ENCODE measurements around the gene PCDHGB5.
A peak's percentile ranks its signal among the peaks of the same experiment; 100 is the strongest.
"Not testable (repeated sequence)": the region's sequence is repeated elsewhere in the genome, so short reads cannot be mapped to it uniquely, and the experiment has no call there.

PCDHGB5 gene

DNA sequence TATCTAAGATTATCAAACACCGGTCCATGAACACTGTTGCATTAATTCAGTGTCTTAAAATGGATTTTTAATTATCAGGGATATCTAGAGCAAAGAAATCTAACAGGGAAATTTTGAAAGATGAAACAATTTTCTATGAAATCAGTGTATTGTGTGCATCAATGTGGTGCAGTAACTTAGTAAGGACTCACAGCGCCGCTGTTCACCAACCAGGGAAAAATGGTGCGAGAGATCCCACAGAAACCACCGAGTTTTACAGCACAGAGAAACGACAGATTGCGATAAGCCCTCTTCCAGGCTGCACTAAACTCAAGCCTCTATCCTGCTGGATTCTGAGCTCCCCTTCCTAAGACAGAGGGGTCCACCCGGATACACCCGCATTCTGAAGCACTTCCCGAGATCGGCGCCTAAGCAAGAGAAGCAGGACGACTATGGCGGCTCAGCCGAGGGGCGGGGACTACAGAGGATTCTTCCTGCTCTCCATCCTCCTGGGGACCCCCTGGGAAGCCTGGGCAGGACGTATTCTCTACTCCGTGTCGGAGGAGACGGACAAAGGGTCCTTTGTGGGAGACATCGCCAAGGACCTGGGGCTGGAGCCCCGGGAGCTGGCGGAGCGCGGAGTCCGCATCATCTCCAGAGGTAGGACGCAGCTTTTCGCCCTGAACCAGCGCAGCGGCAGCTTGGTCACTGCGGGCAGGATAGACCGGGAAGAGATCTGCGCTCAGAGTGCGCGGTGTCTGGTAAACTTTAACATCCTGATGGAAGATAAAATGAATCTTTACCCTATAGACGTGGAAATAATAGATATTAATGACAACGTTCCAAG, 15.1 kb upstream of the PCDHGB5 start, which contains the start of gene PCDHGA7:
TSS of gene PCDHGA7 (plus strand) at position 274 of the 826 bp plus-strand sequence. CDS start at position 432, 158 bp downstream.
- DNase-seq, result no peak

DNA sequence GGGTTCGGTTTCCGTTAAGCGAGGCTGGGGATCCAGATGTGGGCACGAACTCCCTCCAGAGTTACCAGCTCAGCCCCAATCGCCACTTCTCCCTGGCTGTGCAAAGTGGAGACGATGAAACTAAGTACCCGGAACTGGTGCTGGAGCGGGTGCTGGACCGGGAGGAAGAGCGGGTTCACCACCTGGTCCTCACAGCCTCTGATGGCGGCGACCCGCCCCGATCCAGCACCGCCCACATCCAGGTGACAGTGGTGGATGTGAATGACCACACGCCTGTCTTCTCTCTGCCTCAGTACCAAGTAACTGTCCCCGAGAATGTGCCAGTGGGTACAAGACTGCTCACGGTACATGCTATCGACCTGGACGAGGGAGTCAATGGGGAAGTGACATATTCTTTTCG, 14.4 kb upstream of the PCDHGB5 start:
- DNase-seq, result no peak

DNA sequence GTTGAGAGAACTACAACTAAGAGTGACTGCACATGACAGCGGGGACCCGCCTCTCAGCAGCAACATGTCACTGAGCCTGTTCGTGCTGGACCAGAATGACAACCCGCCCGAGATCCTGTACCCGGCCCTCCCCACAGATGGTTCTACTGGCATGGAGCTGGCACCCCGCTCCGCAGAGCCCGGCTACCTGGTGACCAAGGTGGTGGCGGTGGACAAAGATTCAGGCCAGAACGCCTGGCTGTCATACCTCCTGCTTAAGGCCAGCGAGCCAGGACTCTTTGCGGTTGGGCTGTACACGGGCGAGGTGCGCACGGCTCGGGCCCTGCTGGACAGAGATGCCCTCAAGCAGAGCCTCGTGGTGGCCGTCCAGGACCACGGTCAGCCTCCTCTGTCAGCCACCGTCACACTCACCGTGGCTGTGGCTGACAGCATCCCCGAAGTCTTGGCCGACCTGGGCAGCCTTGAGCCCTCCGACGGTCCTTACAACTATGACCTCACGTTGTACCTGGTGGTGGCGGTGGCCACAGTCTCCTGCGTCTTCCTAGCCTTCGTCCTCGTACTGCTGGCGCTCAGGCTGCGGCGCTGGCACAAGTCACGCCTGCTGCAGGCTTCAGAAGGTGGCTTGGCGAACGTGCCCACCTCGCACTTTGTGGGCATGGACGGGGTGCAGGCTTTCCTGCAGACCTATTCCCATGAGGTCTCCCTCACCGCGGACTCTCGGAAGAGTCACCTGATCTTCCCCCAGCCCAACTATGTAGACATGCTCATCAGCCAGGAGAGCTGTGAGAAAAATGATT, 13.1 kb upstream of the PCDHGB5 start:
- DNase-seq, result no peak

DNA sequence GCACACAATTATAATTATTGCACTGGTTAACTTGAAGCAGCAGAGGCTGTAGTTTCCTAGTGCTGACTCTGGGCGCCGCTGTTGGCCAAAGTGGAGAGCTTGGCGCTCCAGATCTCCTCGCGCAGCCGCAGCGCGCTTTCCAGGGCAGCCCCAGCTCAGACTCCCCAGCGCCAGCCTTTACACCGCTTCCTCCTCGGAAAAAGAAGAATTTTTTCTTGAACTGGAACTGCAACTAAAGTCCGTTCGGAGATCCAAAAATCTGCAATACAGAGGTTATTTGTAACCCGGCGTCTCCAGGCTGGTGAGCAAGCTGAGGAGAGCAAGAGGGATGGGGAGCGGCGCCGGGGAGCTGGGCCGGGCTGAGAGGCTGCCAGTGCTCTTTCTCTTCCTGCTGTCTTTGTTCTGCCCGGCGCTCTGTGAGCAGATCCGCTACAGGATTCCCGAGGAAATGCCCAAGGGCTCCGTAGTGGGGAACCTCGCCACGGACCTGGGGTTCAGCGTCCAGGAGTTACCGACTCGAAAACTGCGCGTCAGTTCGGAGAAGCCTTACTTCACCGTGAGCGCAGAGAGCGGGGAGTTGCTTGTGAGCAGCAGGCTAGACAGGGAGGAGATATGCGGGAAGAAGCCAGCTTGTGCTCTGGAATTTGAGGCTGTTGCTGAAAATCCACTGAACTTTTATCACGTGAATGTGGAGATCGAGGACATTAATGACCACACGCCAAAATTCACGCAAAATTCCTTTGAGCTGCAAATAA, 10.0 kb upstream of the PCDHGB5 start, which contains the start of gene PCDHGB4:
TSS of gene PCDHGB4 (plus strand) at position 142 of the 755 bp plus-strand sequence. CDS start at position 329, 187 bp downstream.
- DNase-seq, result not testable (repeated sequence)

DNA sequence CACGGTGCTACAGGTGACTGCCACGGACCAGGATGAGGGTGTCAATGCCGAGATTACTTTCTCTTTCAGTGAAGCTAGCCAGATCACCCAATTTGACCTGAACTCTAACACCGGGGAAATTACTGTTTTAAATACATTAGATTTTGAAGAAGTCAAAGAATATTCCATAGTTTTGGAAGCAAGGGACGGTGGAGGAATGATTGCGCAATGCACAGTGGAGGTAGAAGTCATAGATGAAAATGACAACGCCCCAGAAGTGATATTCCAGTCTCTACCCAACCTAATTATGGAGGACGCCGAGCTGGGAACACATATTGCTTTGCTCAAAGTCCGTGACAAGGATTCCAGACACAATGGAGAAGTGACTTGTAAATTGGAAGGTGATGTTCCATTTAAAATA, 9.1 kb upstream of the PCDHGB5 start:
- DNase-seq, result no peak

DNA sequence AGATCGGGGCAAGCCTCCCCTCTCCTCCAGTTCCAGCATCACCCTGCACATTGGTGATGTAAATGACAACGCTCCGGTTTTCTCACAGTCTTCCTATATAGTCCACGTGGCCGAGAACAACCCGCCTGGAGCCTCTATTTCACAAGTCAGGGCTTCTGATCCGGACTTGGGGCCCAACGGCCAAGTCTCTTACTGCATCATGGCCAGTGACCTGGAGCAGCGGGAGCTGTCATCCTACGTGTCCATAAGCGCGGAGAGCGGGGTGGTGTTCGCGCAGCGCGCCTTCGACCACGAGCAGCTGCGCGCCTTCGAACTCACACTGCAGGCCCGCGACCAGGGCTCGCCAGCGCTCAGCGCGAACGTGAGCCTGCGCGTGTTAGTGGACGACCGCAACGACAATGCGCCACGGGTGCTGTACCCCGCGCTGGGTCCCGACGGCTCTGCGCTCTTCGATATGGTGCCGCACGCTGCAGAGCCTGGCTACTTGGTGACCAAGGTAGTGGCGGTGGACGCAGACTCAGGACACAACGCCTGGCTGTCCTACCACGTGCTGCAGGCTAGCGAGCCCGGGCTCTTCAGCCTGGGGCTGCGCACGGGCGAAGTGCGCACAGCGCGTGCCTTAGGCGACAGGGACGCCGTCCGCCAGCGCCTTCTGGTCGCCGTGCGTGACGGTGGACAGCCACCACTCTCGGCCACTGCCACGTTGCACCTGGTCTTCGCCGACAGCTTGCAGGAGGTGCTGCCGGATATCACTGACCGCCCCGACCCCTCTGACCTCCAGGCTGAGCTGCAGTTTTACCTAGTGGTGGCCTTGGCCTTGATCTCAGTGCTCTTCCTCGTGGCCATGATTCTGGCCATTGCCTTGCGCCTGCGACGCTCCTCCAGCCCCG, 8.3 kb upstream of the PCDHGB5 start:
- no peak for DNase-seq

DNA sequence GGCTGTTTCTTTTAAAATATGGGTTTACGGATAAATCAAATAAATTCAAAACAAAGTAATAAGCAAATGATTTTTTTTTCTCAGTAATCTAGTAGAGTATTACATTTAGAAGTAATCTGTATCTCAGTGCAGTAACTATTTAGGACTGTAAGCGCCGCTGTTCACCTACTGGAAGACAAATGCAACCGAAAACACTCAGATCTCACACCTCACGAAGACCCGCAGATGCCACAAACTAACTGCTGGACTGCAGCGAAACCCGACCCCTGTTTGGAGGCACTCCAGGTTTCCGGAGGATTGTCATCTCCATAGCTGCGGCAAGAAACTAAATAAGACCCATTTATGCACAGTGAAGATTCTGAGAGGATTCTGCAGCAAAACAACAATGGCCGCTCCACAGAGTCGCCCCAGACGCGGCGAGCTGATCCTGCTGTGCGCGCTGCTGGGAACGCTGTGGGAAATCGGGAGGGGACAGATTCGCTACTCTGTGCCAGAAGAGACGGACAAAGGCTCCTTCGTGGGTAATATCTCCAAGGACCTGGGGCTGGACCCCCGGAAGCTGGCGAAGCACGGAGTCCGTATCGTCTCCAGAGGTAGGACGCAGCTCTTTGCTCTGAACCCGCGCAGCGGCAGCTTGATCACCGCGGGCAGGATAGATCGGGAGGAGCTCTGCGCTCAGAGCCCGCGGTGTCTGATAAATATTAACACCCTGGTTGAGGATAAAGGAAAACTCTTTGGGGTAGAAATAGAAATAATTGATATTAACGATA, 5.1 kb upstream of the PCDHGB5 start, which contains the start of gene PCDHGA8:
TSS of gene PCDHGA8 (plus strand) at position 205 of the 770 bp plus-strand sequence. CDS start at position 386, 181 bp downstream.
- no peak for DNase-seq

DNA sequence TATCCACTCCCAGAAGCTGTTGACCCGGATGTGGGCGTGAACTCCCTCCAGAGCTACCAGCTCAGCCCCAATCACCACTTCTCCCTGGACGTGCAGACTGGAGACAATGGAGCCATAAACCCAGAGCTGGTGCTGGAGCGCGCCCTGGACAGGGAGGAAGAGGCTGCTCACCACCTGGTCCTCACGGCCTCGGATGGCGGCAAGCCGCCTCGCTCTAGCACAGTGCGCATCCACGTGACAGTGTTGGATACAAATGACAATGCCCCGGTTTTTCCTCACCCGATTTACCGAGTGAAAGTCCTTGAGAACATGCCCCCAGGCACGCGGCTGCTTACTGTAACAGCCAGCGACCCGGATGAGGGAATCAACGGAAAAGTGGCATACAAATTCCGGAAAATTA, 4.5 kb upstream of the PCDHGB5 start:
- no peak for DNase-seq

DNA sequence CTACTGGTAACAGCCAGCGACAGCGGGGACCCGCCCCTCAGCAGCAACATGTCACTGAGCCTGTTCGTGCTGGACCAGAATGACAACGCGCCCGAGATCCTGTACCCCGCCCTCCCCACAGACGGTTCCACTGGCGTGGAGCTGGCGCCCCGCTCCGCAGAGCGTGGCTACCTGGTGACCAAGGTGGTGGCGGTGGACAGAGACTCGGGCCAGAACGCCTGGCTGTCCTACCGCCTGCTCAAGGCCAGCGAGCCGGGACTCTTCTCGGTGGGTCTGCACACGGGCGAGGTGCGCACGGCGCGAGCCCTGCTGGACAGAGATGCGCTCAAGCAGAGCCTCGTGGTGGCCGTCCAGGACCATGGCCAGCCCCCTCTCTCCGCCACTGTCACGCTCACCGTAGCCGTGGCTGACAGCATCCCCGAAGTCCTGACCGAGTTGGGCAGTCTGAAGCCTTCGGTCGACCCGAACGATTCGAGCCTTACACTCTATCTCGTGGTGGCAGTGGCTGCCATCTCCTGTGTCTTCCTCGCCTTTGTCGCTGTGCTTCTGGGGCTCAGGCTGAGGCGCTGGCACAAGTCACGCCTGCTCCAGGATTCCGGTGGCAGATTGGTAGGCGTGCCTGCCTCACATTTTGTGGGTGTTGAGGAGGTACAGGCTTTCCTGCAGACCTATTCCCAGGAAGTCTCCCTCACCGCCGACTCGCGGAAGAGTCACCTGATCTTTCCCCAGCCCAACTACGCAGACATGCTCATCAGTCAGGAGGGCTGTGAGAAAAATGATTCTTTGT, 3.2 kb upstream of the PCDHGB5 start:
- not testable (repeated sequence) for DNase-seq

DNA sequence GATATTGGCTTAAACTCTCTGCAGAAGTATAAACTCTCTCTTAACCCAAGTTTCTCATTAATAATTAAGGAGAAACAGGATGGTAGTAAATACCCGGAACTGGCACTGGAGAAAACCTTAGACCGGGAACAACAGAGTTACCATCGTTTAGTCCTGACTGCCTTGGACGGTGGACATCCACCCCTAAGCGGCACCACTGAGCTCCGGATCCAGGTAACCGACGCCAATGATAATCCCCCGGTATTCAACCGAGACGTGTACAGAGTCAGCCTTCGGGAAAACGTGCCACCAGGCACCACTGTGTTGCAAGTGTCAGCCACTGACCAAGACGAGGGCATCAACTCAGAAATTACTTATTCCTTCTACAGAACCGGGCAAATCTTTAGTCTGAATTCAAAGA, 861 bp downstream of the PCDHGB5 start:
- DNase-seq, result no peak

DNA sequence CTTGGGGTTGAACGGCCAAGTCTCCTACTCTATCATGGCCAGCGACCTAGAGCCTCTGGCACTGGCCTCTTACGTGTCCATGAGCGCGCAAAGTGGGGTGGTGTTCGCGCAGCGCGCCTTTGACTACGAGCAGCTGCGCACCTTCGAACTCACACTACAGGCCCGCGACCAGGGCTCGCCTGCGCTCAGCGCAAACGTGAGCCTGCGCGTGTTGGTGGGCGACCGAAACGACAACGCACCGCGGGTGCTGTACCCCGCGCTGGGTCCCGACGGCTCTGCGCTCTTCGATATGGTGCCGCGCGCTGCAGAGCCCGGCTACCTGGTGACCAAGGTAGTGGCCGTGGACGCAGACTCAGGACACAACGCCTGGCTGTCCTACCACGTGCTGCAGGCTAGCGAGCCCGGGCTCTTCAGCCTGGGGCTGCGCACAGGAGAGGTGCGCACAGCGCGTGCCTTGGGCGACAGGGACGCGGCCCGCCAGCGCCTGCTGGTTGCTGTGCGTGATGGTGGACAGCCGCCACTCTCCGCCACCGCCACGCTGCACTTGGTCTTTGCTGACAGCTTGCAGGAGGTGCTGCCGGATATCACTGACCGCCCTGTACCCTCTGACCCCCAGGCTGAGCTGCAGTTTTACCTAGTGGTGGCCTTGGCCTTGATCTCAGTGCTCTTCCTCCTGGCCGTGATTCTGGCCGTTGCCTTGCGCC, 2.0 kb downstream of the PCDHGB5 start:
- DNase-seq, result no peak

DNA sequence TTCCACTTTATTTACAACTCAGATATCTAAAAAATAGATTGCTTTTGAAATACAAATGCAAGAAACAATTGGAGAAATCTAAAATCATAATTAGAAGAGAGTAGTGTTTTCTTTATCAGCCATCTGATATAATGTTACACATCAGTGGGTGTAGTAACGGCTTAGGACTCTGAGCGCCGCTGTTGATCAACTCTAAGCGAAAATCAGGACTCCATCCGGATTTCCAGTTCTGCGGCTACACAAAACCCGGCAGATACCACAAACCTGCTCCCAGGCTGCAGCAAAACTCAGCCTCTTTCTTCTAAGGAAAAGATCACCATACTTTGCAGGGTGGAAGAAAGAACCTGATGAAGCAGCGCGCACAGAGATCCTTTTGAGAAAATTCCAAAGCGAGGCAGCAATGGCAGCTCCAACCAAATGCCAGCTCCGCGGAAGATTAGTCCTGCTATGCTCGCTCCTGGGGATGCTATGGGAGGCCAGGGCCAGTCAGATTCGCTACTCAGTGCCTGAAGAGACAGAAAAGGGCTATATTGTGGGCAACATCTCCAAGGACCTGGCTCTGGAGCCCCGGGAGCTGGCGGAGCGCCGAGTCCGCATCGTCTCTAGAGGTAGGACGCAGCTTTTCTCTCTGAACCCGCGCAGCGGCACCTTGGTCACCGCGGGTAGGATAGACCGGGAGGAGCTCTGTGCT, 5.0 kb downstream of the PCDHGB5 start, which contains the start of gene PCDHGA9:
TSS of gene PCDHGA9 (plus strand) at position 226 of the 691 bp plus-strand sequence. CDS start at position 401, 175 bp downstream.
- peak in 1 of 14 donors; percentile 2 for DNase-seq

DNA sequence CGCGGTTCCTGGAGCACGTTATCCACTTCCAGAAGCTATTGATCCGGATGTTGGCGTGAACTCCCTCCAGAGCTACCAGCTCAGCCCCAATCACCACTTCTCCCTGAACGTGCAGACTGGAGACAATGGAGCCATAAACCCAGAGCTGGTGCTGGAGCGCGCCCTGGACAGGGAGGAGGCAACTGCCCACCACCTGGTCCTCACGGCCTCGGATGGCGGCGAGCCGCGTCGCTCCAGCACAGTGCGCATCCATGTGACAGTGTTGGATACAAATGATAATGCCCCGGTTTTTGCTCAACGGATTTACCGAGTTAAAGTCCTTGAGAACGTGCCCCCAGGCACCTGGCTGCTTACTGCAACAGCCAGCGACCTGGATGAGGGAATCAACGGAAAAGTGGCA, 5.6 kb downstream of the PCDHGB5 start:
- DNase-seq, result no peak

DNA sequence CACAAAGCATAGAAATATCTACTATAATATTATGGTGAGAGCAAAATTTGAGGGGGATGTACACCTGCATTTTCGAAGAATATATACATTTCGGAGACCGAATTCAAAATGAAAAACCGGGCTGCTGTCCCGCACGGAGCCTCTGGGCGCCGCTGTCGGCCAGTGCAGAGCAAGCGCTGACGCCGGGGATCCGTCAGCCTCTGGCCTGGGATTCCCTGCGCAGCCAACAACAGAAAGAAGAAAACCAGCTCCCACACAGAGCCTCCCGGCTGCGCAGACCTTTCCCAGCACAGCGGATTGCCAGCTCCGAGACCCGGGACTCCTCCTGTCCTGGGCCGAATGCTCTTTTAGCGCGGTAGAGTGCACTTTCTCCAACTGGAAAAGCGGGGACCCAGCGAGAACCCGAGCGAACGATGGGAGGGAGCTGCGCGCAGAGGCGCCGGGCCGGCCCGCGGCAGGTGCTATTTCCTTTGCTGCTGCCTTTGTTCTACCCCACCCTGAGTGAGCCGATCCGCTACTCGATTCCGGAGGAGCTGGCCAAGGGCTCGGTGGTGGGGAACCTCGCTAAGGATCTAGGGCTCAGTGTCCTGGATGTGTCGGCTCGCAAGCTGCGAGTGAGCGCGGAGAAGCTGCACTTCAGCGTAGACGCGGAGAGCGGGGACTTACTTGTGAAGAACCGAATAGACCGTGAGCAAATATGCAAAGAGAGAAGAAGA, 10.2 kb downstream of the PCDHGB5 start, which contains the start of gene PCDHGB6:
TSS of gene PCDHGB6 (plus strand) at position 232 of the 716 bp plus-strand sequence. CDS start at position 414, 182 bp downstream.
- peak in 1 of 14 donors; percentile 21 for DNase-seq

DNA sequence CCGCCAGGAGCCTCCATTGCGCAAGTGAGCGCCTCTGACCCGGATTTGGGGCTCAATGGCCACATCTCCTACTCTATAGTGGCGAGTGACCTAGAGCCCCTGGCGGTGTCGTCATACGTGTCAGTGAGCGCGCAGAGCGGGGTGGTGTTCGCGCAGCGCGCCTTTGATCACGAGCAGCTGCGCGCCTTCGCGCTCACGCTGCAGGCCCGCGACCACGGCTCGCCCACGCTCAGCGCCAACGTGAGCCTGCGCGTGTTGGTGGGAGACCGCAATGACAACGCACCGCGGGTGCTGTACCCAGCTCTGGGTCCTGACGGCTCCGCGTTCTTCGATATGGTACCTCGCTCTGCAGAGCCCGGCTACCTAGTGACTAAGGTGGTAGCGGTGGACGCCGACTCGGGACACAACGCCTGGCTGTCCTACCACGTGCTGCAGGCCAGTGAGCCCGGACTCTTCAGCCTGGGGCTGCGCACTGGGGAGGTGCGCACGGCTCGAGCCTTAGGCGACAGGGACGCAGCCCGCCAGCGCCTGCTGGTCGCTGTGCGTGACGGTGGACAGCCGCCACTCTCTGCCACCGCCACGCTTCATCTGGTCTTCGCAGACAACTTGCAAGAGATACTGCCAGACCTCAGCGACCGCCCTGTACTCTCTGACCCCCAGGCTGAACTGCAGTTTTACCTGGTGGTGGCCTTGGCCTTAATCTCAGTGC, 12.0 kb downstream of the PCDHGB5 start:
- DNase-seq, result no peak

DNA sequence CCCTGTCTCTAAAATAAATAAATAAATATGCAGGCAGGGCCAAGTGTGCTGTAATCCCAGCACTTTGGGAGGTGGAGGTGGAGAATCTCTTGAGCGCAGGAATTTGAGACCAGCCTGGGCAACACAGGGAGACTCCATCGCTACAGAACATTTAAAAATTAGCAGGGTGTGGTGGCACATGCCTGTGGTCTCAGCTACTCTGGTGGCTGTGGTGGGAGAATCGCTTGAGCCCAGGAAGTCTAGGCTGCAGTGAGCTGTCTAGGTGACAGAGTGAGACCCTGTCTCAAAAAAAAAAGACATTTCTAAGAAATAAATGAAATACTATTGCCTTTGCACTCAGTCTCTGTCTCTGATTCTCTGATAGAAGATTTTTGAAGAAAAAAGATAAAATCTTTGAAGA, 13.8 kb downstream of the PCDHGB5 start:
- no peak for DNase-seq

Measured in C1 segment of cervical spinal cord (tissue), 14 donors.